CD4-positive, alpha-beta memory T cell (primary cell): ENCODE data around the gene ZIK1. TPM values are rescaled to one million over a fixed set of nuclear protein-coding genes. Genes with fewer than 3 reads are reported as not detected.

Experiments
- polyA plus RNA-seq, 2 donors: library from polyadenylated mRNA; unstranded; fragments of 300-500 nt; fragmentation: Illumina TruSeq; gene quantifications; one replicate each; pipeline ENCODE4 v1.2.3, GENCODE V29; 2021
- total RNA-seq, 2 experiments: library from RNA; stranded (reverse); gene quantifications; one replicate each; pipeline ENCODE4 v1.2.3, GENCODE V29; 2021

Gene ZIK1
- total and polyA plus RNA-seq, 4 experiments from 2014 or later, result 6.9 to 11.3 (median 9.7) TPM

Other genes with a start within 250 kb of the ZIK1 start
- 10 to 100 TPM; 13.3 to 13.6 TPM for gene ZNF304, start 232.9 kb upstream of the ZIK1 start, total RNA-seq
- 1 to 10 TPM in 1 of 2 donors, under 1 TPM in 1; 0.43 to 4.1 TPM for gene ZNF304, start 232.9 kb upstream of the ZIK1 start, polyA plus RNA-seq
- gene TRAPPC2B, start 220.6 kb upstream of the ZIK1 start, total RNA-seq, result 10 to 100 TPM; 11.0 to 12.1 TPM
- gene TRAPPC2B, start 220.6 kb upstream of the ZIK1 start, polyA plus RNA-seq, result 10 to 100 TPM; 27.4 to 31.0 TPM
- 10 to 100 TPM in 1 of 2 experiments, 1 to 10 TPM in 1; 6.5 to 10.8 TPM for gene ZNF547, start 220.6 kb upstream of the ZIK1 start, total RNA-seq
- 1 to 10 TPM in 1 of 2 donors, under 1 TPM in 1; 0.56 to 1.8 TPM for gene ZNF547, start 220.6 kb upstream of the ZIK1 start, polyA plus RNA-seq
- gene ZNF548, start 194.3 kb upstream of the ZIK1 start, total RNA-seq, result 100 to 1,000 TPM in 1 of 2 experiments, 10 to 100 TPM in 1; 85.4 to 103 TPM
- gene ZNF548, start 194.3 kb upstream of the ZIK1 start, polyA plus RNA-seq, result 10 to 100 TPM; 14.1 to 14.8 TPM
- 10 to 100 TPM; 28.3 to 29.9 TPM for gene ZNF17, start 173.0 kb upstream of the ZIK1 start, total RNA-seq
- 1 to 10 TPM; 3.6 to 9.5 TPM for gene ZNF17, start 173.0 kb upstream of the ZIK1 start, polyA plus RNA-seq
- 10 to 100 TPM; 14.8 to 15.2 TPM for gene ZNF749, start 148.8 kb upstream of the ZIK1 start, total RNA-seq
- 10 to 100 TPM in 1 of 2 donors, 1 to 10 TPM in 1; 5.9 to 21.4 TPM for gene ZNF749, start 148.8 kb upstream of the ZIK1 start, polyA plus RNA-seq
- gene VN1R1, start 127.0 kb upstream of the ZIK1 start, total RNA-seq, result under 1 TPM; 0.36 to 0.76 TPM
- not detected for gene VN1R1, start 127.0 kb upstream of the ZIK1 start, polyA plus RNA-seq
- gene ZNF772, start 106.6 kb upstream of the ZIK1 start, total RNA-seq, result 10 to 100 TPM; 12.8 to 17.4 TPM
- 1 to 10 TPM; 2.0 to 2.8 TPM for gene ZNF772, start 106.6 kb upstream of the ZIK1 start, polyA plus RNA-seq
- 10 to 100 TPM; 25.3 to 28.4 TPM for gene ZNF419, start 96.4 kb upstream of the ZIK1 start, total RNA-seq
- 10 to 100 TPM in 1 of 2 donors, 1 to 10 TPM in 1; 7.5 to 11.7 TPM for gene ZNF419, start 96.4 kb upstream of the ZIK1 start, polyA plus RNA-seq
- gene ZNF773, start 84.2 kb upstream of the ZIK1 start, total RNA-seq, result 10 to 100 TPM; 25.3 to 28.7 TPM
- 10 to 100 TPM in 1 of 2 donors, 1 to 10 TPM in 1; 5.2 to 15.2 TPM for gene ZNF773, start 84.2 kb upstream of the ZIK1 start, polyA plus RNA-seq
- 10 to 100 TPM; 20.5 to 21.8 TPM for gene ZNF549, start 56.8 kb upstream of the ZIK1 start, total RNA-seq
- gene ZNF549, start 56.8 kb upstream of the ZIK1 start, polyA plus RNA-seq, result 1 to 10 TPM; 8.0 to 9.0 TPM
- gene ZNF550, start 24.3 kb upstream of the ZIK1 start, total RNA-seq, result 10 to 100 TPM; 37.0 to 37.8 TPM
- gene ZNF550, start 24.3 kb upstream of the ZIK1 start, polyA plus RNA-seq, result 1 to 10 TPM; 5.4 to 9.8 TPM
- gene ZNF416, start 5.2 kb upstream of the ZIK1 start, total RNA-seq, result 10 to 100 TPM; 12.0 to 13.9 TPM
- gene ZNF416, start 5.2 kb upstream of the ZIK1 start, polyA plus RNA-seq, result 1 to 10 TPM; 4.6 to 8.4 TPM
- 10 to 100 TPM in 1 of 2 experiments, 1 to 10 TPM in 1; 9.9 to 10.9 TPM for gene ZNF530, start 15.7 kb downstream of the ZIK1 start, total RNA-seq
- gene ZNF530, start 15.7 kb downstream of the ZIK1 start, polyA plus RNA-seq, result 1 to 10 TPM; 6.8 to 9.8 TPM
- 10 to 100 TPM; 32.1 to 32.3 TPM for gene ZNF134, start 30.1 kb downstream of the ZIK1 start, total RNA-seq
- gene ZNF134, start 30.1 kb downstream of the ZIK1 start, polyA plus RNA-seq, result 10 to 100 TPM in 1 of 2 donors, 1 to 10 TPM in 1; 8.9 to 12.7 TPM
- 10 to 100 TPM; 48.7 to 53.3 TPM for gene ZNF211, start 49.0 kb downstream of the ZIK1 start, total RNA-seq
- 10 to 100 TPM; 19.6 to 26.0 TPM for gene ZNF211, start 49.0 kb downstream of the ZIK1 start, polyA plus RNA-seq
- gene ZSCAN4, start 84.8 kb downstream of the ZIK1 start, total RNA-seq, result not detected
- not detected for gene ZSCAN4, start 84.8 kb downstream of the ZIK1 start, polyA plus RNA-seq
- 10 to 100 TPM; 17.7 to 17.9 TPM for gene ZNF551, start 97.8 kb downstream of the ZIK1 start, total RNA-seq
- 1 to 10 TPM; 6.8 to 9.5 TPM for gene ZNF551, start 97.8 kb downstream of the ZIK1 start, polyA plus RNA-seq
- gene ZNF154, start 125.1 kb downstream of the ZIK1 start, total RNA-seq, result 1 to 10 TPM; 6.7 to 7.2 TPM
- 1 to 10 TPM in 1 of 2 donors, not detected in 1; 2.4 TPM for gene ZNF154, start 125.1 kb downstream of the ZIK1 start, polyA plus RNA-seq
- gene ZNF671, start 143.5 kb downstream of the ZIK1 start, total RNA-seq, result 10 to 100 TPM; 32.3 to 33.0 TPM
- 10 to 100 TPM; 18.1 to 24.0 TPM for gene ZNF671, start 143.5 kb downstream of the ZIK1 start, polyA plus RNA-seq
- gene ZNF776, start 162.7 kb downstream of the ZIK1 start, total RNA-seq, result 10 to 100 TPM; 38.9 to 40.9 TPM
- 1 to 10 TPM; 3.3 to 5.7 TPM for gene ZNF776, start 162.7 kb downstream of the ZIK1 start, polyA plus RNA-seq
- gene ZNF586, start 185.5 kb downstream of the ZIK1 start, total RNA-seq, result 10 to 100 TPM; 46.4 to 51.7 TPM
- gene ZNF586, start 185.5 kb downstream of the ZIK1 start, polyA plus RNA-seq, result 10 to 100 TPM; 15.0 to 23.8 TPM
- gene ZNF552, start 230.8 kb downstream of the ZIK1 start, total RNA-seq, result 10 to 100 TPM; 17.9 to 21.0 TPM
- 1 to 10 TPM; 5.5 to 9.3 TPM for gene ZNF552, start 230.8 kb downstream of the ZIK1 start, polyA plus RNA-seq
- gene ZNF587B, start 246.2 kb downstream of the ZIK1 start, total RNA-seq, result 10 to 100 TPM; 28.4 to 29.0 TPM
- gene ZNF587B, start 246.2 kb downstream of the ZIK1 start, polyA plus RNA-seq, result 1 to 10 TPM in 1 of 2 donors, under 1 TPM in 1; 0.27 to 2.2 TPM